Hematopoietic multipotent progenitor cell treated with erythropoietin and hydrocortisone succinate and interleukin-3 and kit ligand, for 15 days (in vitro differentiated cells): Measurements from ENCODE around the gene FAM241A.
"Not testable (repeated sequence)": the region's sequence is repeated elsewhere in the genome, so short reads cannot be mapped to it uniquely, and the experiment has no call there.

Source experiments
- DNase-seq: peaks from one replicate; pipeline ENCODE4 v3.0.0-alpha.2; 2015; ENCODE audit warnings: low spot score

FAM241A gene

DNA sequence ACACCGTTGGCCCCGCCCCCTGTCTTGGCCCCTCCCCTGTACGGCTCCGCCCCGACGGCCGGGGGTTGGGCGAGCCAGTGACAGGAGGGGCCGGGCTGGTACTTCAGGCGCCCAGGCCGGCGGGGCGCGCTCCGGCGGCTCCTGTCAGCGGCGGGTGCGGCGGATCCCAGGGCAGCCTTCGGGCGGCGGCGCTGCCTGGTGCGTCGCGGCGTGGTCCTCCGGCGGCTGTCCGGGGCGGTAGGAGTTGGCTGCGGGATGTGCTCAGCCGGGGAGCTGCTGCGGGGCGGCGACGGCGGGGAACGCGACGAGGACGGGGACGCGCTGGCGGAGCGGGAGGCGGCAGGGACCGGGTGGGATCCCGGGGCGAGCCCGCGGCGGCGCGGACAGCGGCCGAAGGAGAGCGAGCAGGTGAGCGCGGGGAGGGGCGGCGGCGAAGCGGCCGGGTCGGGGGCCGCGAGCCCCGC lies at the start of gene FAM241A:
Gene FAM241A, plus strand, starts transcription at position 129 of the 464 bp plus-strand sequence. Its CDS starts 127 bp downstream, at position 256.
- peak; percentile 80 for DNase-seq

DNA sequence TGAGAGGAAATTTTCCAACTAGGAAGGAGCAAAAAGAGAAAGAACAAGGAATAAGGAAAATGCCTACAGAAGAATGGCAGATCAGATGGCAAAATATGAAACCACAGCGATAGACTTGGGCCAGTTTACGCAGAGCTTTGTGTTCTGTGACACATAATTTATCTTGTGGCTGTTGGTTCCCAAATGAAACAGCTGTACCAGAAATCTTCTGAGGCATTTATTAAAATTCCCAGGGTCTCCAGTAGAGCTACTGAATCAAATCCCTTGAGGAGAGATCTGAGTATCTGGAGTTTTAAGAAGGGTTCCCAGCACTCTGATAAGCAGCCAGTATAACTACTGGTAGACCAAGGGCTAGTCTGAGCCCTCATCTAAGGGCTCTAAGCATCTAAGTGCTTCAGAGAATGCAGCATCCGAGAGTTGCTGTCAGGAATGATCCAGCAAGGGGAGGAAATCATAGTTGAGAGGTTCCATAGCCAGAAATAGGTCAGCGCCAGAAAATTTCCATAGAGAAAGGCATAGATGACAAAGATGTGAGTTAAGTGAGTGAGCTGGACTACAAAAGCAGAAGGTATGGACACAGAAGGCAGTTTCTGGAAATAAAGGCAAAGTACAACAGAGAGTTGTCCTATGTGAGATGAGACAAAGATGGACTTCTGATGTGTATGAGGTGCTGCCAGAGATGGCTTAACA lies 46.3 kb upstream of the FAM241A start:
- no peak for DNase-seq

DNA sequence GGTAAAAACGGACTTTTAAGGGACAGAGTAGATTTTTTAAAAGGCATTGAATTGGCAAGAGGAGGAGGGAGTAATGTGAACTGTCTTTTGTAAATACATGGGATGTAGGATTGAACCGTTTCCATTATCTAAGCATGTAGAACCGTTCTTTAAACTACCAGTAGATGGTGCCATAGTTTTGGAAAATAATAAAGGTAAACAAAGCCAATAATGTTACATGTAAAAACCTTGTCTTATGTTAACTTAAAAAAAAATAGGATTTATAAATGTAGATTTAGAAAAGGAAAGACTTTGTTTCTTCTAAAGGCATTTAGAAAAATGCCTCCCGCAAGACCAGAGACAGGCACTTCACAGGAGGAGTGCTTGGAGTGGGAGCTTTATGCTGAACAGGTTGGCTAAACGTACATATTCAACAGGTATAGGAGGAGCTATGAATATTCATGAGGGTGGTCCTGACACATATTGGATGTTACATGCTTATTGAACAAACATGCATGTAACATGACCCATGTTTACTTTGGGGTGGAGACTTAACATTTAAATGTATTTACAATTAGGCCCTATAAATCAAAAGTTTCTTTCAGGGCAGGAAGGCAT lies 45.5 kb upstream of the FAM241A start:
- DNase-seq = peak; percentile 57

DNA sequence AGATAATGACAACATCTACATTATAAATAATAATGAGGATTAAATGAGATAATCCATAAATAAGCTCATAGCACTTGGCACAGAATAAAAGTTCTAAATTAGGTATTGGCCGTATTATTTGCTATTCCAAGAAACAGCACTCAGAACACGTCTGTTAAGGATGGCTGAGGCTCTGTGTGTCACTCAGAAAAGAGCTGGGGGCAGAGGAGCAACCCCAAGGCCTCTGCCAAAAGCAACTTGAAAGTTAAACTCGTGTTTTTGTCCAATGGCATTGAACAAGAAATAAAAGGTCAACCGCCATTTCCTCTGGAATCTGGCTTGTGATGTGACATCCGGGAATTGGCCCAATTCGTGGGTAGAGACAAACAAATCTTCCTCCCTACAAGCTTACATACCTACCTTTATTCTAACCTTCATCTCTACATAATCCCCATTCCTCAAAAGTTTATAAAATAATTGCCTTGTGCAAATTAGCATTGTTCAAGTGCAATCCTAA lies 42.3 kb upstream of the FAM241A start:
- no peak for DNase-seq

DNA sequence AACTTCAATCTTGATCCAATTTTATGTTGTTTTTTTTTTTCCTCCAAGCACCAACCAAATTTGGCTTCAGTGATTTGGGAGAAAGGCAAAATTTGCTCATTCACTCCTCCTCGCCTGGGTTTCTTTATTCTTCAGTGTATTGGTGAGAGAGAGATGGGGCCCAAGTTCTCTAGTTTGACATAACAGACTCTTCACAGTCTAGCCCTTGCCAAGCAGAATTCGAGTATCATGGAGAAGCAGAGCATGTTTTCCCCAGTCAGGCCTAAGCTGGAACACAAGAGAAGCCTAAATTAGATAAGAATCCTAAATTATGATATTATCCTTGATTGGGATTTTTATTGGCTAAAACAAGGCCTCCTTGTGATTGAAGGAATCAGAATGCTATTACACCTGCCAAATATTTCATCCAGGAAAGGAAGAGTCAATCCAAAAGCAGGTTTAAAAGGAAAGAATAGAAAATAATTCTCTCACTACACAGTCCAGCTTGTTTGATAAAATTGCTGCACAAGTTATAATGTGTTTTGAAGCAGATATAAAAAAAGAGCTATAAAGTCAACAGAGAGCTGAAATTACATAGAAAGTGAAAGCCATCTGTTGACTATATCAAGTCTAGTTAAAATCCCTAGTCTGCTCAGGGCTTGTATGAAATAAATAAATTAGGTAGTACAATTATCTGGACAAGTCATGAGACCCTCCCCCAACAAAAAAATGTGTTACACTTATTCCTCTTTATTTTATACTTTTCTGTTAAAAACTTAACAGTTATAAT lies 39.9 kb upstream of the FAM241A start:
- DNase-seq = no peak

DNA sequence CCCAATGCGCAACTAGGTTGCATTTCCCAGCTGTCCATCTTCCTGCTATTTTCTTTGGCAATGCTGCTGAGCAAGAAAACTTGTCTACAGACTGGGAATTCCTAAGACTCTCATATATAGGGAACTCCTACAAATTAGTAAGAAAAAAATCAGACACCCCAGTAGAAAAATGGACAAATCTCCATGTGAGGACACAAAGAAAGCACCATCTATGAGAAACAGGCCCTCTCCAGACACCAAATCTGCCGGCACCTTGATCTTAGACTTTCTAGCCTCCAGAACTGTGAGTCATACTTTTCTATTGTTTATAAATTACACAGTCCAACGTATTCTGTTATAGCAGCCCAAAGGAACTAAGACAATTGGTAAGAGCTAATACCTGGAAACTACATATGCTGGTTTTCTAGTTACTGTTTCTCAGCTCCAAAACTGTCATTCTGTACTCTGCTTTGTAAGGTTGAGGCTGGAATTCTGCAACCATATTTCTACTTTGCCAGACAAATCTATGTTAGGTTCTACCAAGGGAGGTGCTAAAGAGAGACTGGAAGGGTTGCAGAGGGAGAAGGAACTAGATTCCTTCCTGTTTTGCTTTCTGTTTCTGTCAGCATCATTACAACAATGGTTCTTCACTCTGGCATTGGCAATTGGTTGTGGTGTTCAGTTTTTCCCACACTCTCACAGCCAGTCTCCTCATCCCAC lies 35.7 kb upstream of the FAM241A start:
- no peak for DNase-seq

DNA sequence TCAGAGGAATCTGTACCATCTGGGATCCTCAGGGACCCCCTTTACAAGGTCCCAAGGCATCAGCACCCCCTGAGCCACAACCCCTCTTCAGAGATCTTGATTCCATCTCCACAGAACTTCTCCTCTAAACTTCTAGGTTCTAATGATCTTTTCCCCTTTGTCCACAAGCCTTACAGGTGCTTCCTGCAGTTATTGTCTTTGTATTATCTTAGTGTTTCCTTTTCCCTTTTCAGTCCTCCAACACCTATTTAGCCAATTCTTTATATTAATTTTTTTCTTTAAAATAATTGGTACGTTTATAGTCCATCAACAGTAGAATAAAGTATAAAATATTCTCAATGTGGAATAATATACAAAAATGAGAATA lies 35.2 kb upstream of the FAM241A start:
- DNase-seq = no peak

DNA sequence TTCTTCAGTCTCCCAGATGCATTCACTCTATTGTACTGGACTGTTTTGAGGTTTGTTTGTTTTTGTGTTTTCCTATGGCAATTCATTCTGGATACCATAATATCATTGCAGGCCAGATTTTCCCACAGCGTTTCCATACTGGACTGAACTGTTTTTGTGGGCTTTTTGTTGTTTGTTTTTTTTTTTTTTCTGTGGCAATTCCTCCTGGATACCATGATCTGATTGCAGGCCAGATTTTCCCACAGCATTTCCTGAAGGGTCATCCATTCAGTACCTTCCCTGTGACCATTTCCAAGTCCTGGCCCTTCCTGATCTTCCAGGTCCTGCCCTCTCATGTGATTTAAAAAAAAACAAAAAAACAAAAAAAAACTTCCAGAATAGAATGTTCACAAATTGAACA lies 33.9 kb upstream of the FAM241A start:
- no peak for DNase-seq

DNA sequence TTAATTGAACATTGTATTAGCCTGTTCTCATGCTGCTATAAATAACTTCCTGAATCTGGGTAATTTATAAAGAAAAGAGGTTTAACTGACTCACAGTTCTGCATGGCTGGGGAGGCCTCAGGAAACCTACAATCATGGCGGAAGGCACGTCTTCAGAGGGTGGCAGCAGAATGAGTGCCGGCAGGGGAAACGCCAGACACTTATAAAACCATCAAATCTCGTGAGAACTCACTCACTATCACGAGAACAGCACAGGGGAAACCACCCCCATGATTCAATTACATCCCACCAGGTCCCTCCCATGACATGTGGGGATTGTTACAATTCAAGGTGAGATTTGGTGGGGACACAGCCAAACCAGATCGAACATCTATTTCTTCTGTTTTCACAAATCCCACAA lies 33.2 kb upstream of the FAM241A start:
- not testable (repeated sequence) for DNase-seq

DNA sequence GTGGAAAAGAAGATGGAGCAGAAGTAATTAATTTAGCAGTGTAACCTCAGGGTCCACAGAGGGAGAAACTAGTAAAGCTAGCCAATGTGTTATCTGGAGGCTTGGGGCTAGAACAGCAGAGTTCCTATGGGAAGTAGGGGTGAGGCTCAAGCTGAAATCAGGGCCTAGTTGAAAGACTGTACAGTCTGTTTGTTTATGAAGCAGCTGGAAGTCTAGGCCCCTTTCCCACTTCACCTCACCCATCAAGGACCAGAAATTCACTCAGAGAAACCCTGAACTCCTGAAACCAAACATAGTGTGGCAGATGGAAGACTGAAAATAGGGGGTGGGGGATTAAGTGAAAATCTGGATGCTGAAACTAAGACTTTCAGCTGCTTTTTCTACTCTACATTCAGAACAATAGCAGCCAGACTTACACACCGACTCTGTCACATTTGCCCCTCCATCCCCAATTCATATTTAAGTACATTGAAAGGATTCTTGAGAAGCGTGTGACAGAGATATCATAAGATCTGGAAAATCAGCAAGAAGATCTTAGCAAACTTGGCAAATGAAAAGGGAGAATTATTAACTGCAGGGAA lies 32.6 kb upstream of the FAM241A start:
- DNase-seq = no peak

DNA sequence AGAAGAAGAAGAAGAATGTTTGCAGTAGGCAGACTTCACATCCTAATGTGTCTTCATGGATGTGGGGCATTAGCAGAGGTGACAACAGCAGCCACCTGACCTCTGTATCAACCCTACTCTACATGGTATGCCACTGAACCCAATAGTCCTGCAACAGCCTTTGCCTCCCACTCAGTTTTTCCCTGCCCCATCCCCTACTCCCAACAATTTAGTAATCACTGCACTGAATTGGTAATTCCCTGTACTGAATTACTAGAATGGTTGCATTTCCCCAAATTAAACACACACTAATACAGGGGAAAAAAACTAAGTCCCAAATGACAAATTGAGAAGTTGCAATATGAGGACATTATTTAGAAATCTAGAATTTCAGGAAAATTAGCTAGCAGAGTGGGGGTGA lies 31.4 kb upstream of the FAM241A start:
- DNase-seq = no peak

DNA sequence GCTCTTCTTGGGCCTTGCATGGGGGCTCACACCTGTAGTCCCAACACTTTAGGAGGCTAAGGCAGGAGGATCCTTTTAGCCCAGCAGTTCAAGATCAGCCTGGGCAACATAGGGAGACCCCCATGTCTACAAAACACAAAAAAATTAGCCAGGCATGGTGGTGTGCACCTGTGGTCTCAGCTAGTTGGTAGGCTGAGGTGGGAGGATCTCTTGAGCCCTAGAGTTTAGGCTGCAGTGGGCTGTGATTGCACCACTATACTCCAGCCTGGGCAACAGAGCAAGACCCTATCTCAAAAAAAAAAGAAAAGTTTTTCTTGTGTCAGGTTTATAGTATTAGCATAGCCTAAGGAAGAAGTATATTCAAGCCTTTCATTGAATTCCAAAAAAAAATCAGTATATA lies 30.8 kb upstream of the FAM241A start:
- DNase-seq = no peak

DNA sequence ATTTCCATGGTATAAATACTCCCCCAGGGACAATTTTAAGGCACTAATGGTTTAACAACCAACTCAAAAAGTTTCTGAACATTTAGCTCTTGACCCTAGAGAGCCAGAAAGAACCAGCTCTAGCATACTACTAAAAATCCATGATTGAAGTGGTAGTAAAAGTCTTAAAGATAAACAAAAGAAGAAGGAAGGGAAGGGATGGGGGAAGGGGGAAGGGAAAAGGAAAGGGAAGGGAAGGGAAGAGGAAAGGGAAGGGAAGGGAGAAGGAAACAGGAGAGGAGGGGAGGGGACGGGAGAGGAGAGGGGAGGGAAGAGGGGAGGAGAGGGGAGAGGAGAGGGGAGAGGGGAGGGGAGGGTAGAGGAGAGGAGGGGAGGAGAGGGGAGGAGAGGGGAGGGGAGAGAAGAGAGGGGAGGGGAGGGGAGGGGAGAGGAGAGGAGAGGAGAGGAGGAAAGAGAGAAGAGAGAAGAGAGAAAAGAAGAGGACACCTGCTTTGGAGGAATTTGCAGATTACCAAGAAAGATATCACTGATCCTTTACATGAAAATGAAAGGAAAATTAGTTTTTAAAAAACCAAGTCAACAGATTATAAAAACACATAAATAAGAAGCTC lies 26.4 kb upstream of the FAM241A start:
- DNase-seq = no peak

DNA sequence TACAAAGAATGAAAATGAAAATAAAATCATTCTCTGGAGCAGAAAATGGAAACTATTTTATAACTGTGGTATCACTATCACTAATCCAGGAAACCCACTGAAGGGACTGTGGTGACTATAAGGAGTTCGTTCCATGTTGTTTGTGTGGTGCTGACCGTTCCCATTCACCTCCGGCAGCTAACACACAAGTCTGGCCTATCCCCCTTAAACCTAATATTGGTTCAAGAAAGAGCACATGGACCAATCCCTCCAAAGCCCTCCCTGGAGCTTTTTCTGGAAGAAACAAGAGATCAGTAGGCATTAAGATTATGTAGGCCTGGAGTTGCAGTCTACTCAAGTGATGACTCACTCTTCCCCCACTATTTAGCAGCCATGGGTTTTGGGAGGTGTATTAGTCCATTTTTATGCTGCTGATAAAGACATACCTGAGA lies 25.9 kb upstream of the FAM241A start:
- no peak for DNase-seq

DNA sequence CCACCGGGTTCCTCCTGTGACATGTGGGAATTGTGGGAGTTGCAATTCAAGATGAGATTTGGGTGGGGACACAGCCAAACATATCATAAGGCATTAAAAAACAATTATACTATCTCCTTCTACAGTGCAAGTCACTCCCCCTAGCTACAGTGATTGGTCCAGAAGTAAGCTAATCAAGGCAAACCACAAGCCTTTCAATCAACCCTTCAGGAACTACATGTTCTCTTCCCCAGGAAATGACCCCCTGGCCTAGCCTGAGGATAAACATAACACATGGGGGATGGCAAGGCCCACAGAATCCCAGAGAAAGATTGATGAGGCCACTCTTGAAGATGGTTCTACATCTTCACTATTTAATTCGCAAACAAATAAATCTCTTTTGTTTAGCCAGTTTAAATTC lies 25.2 kb upstream of the FAM241A start:
- no peak for DNase-seq

DNA sequence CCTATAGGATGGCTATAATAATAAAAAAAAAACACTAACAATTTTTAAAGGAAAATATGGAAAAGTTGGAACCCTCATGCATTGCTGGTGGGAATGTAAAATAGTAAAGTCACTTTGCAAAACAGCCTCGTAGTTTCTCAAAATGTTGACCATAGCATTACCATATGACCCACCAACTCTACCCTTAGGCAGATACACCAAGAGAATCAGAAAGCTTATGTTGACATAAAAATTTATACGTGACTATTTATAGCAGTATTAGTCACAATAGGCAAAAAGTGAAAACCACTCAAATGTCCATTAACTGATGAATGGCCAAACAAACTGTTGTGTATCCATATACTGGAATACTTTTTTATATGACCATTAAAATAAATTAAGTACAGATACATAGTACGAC lies 19.8 kb upstream of the FAM241A start:
- DNase-seq = no peak

DNA sequence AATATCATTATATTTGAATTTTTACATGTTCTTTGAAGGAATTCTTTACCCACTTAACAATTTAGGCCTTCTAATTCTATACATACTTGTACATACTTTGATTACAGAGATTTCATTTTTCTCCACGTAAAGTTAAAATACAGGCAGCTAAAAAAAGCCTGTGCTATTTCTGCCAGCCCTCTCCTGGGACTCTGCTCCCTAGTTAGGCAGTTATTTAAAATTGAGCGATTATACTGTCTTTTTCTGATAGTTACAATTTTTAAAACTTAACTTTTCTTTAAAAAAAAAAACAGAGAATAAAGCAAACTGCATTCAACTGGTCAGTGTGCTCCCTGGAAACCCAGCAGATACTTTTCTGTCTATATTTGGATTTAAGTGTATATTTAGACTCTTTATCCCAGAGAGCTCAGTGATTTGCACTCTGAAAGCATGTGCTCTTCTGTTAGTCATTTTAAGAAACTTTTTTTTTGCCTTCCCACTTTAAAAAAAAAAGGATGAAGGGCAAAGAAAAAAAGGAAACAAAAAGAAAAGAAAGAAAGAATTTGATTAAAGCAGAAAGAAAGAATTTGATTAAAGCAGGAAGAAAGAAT lies 18.1 kb upstream of the FAM241A start:
- DNase-seq = no peak

DNA sequence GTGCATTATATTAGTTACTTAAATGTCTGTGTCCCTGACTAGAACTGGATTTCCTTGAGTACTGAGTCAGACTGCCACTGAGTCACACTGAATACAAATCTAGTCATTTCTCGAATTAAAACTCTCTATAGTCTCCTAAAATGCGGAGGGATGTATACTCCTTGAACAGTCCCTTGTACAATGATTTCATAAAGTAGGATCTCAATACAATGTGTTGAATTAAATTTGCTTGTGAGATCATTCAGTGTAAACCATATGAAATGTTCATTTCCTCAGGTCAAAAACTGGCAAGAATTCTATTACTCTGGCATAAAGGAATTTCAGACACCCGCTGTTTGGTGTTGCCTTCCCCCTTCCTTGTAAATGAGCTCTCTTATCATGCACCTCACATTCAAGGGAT lies 17.5 kb upstream of the FAM241A start:
- DNase-seq = no peak

DNA sequence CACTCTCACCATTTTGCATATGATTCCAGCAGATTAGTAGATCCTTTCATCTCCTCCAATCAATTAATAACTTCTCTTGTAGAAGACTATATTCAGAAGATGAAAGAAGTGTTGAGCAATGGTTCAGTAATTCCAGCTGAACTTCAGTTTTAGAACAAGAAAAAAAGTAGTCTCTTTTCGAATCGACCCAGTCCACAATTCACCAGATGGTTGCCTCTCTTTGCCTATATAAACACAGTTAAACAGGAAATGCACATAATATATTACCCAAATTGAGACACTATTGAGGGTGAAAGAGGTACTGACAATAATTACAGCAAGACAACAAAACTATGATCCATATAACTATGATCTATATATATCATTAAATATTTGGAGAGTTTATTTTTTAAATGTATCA lies 16.8 kb upstream of the FAM241A start:
- DNase-seq = no peak

DNA sequence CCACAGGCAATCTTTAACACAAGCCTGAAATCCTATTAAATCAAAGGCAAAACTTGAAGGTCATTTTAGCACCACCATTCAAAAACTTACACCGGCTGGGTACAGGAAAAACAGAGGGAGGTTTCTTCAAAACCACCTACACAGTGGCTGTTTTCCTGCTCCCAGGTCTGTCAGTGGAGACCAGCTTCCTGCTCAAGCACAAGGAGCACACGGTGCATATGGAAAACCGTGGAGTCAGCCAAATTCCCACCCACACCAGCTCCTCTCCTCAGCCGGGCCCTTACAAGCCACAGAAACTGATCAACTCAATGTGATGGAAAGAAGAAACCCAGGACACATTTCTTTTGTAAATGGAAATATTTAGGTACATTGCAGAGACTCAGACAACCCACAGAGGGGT lies 14.3 kb upstream of the FAM241A start:
- no peak for DNase-seq

DNA sequence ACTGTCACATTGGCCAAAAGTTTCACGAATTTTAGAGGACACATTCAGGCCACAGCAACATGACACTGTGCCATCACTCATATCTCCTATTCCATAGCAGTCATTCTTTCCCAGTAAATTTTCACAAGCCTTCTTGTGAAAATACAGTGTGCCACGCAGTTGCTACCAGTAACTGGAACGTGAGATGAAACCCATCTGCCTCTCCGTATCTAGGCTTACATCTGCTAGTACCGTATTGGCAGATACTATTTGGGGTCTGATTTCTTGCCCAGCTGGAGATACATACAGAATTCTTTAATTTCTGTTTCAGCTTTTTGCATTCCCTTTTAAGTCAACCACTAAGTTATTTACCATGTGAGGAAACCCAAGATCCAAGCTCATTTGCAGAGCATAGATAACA lies 8.7 kb upstream of the FAM241A start:
- DNase-seq = no peak
